IPS-18c (cell line): ENCODE results near the gene RNLS.
"Not testable (repeated sequence)": the region's sequence is repeated elsewhere in the genome, so short reads cannot be mapped to it uniquely, and the experiment has no call there.

Experiments used
- H3K4me3 ChIP-seq: 2 replicates; pipeline ENCODE4 v1.7.0; 2013; ENCODE audit warnings: low read depth, mild to moderate bottlenecking, low read length, moderate library complexity; ENCODE audit not compliant: insufficient read depth
- H3K9me3 ChIP-seq: one replicate; pipeline ENCODE4 v1.6.1; 2013; ENCODE audit warnings: mild to moderate bottlenecking, low read length, moderate library complexity; ENCODE audit not compliant: control insufficient read depth, insufficient read depth

The RNLS gene

DNA sequence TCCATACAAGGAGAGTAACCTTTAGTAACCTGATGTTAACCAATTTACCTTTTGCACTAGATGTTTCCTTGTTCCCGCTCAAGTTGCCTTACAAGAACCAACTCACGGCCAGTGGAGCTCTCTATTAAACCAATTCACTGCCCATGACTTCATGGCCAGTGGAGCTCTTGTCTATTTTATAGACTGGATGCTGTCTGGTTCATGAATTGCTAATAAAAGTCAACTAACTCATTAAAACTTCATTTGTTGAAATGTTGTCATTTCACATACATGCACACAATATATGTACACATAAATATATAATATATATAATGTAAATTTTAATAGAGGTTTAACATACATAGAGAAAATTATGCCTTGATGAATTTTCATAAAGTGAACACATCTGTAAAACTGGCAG, 216.3 kb downstream of the RNLS start:
- H3K4me3 ChIP-seq, result no peak overlapping the region
- no peaks in the 10 kb centered on the region for H3K9me3 ChIP-seq

DNA sequence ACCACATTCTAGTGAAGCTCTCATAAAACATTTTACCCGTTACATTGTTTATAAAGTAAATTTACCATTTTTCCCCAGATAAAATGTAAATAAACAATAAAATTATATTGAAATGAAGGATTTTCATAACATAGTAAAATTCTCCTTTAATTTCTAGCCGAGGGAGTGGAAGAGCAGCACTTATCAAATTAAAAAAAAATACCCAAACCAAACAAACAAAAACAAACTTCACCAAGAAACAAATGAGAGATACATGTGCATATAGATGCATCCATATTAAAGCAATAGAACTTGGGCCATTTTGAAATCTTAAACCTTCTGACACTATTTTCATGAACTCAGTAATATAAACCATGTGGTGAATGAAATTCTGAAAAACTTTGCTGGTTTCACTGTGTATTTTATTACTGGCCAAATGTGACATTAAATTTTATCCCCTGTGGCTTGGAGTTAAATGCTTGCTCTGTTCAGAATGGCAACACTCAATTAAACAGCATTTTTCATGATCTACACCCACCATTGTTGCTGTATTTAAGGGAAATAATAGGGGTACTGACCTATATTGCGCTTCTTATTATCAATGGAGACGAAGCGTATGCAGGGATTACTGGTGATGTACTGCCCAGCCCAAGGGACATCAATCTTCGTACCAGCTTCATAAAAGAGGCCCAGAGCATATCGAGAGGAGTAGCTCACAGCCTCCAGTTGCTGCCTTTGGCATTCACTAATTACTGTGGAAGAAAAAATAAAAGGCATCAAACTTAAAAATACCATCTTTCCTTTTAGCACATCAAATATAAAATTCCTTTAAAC, 220.9 kb downstream of the RNLS start:
- Histone ChIP-seq H3K9me3 (no peaks in the 10 kb centered on the region), H3K4me3 (no peak overlapping the region)

DNA sequence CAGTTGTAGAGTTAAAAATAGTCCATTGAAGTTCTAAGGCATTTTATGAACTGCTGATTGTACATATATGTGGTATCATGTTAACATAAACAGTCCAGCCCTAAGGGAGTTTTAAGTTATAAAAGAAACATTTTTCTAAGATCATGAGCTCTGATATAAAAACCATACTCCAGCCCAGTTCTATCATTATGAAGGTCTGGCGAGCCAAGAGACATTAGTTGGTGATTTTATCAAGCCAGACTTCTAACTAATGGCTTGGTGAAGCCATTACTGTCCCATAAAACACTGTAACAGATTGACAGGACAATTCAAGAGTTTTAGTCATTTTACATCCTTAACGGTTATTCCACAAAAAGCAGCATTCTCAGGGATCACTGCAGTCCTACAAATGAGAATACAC, 221.6 kb downstream of the RNLS start:
- Histone ChIP-seq H3K9me3 (no peaks in the 10 kb centered on the region), H3K4me3 (no peak overlapping the region)

DNA sequence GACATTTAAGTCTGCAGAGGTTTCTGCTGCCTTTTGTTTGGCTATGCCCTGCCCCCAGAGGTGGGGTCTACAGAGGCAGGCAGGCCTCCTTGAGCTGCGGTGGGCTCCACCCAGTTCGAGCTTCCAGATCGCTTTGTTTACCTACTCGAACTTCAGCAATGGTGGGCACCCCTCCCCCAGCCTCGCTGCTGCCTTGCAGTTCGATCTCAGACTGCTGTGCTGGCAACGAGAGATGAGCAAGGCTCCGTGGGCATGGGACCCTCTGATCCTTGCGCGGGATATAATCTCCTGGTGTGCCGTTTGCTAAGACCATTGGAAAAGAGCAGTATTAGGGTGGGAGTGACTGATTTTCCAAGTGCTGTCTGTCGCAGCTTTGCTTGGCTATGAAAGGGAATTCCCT, 227.4 kb downstream of the RNLS start:
- not testable (repeated sequence) for H3K9me3 ChIP-seq, H3K4me3 ChIP-seq

DNA sequence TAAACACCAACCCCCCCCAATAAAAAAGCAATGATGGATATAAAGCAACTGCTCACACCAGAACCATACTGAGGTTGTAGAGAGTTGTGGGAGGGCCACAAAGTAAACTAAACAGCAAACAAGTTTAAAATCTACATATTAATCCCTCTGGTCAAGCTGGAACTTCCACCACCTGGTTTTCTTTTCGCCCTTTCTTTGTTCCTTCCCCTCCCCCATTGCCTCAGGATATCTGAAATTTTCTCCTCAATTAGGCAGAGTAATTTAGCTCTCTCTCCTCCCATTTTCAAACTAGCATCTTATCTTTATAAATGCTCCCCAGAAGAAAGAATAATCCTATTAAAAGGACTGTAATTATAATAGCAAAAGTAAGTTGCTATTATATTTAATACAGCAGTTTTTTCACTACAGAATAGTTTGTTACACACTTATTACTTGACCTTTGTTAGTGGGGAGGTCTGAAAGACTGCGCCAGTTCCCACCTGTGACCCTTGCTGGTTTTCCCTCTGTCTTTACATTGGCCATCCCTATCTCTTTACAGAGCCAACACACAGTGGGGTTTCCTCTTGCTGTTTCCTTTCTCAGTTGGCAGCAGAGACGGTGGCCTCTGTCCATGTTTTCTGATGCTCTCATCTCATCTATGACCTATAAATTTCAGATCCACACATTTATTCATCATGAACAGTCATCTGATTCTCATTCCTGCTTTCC, 235.4 kb downstream of the RNLS start:
- H3K4me3 ChIP-seq, result no peak overlapping the region

DNA sequence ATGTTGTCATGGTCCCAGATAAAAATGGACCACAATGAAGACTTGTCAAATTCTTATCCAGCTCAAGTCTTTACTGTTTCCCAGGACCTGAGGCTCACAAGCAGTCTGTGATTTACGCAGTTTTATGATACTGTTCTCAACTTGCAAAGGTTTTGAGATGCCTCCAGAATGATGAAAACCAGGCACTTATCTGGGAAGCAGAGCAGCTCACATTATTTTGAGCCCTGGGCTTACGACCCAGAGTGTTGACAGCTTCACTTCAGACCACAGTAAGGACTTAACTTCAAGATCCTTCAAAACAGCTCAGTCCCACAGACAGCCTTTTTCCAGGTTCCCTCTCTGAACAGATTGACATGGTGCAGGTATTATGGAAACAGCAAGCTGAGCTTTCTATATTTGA, 236.1 kb downstream of the RNLS start:
- Histone ChIP-seq H3K4me3 (no peak overlapping the region), H3K9me3 (no peaks in the 10 kb centered on the region)

More for the DNA sequence above, 235.4 kb downstream of the RNLS start:
- no peaks in the 10 kb centered on the region for H3K9me3 ChIP-seq

DNA sequence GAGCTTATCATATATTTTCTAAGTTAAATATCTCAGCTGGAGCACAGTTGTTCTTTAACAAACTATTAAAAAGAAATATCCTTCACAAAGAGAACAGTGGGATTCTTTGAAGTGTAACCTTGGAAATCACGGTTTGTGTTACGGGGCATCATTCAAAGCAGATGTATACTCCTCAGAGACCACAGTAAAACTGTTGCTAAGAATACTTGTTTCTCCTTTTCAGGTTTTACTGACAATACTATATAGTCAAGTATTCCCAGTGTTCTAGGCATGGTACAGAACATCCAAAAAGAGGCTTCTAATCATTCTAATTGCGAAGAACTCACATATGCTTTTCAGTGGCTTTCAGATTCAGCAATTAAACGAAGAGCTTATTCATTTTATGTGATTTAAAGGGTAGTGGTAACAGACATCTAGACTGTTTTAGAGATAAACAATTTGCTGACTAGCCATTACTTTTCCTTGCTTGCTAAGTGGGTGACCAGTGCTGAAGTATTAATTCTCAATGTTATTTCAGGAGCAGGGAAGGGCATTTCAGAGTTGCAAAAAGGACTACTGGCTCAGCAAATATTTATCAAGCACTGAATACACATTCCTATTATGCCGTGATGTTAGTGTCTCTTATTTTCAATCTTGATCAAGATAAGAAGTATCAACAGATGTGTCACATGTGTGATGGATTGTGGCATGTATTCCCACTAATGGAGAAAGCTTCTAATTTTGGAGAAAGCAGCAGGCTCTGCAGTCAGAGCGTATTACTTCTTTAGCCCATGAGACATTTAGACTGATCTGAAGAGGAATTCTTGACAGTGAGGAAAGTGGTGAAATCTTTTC, 236.8 kb downstream of the RNLS start:
- Histone ChIP-seq H3K4me3 (no peak overlapping the region), H3K9me3 (no peaks in the 10 kb centered on the region)

DNA sequence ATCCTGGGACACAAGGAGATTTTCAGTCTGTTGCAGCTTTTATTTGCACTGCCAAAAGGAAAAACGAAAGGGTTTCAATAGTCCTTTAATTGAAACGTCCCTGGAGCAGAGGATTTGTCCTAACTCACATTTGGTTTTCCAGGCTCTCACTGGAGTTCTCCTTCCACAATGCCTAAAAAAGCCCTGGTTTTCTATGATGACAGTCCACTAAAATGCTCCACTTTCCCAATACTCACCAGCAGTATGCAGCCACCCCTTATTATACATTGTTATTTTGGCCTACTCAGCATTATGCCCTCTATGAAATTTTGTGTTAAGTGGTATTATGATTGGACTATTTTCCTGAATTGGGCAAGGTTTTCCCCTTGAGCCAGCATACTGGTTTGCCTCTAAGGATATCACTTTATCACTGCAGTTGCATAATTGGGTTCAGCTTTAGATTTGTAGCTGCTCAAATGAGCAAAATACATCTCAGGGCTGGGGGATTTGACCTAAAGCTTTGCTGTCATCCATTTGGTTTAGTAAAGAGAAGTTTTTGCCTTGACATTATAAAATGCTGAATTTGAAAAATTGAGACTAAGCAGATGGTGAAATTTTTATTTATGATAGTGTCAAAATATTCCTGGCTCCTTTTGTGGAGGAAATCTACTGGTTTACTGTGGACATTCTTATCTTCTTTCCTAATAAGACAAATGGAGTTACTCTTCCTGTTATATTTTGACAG, 239.2 kb downstream of the RNLS start:
- Histone ChIP-seq H3K4me3 (no peak overlapping the region), H3K9me3 (no peaks in the 10 kb centered on the region)

DNA sequence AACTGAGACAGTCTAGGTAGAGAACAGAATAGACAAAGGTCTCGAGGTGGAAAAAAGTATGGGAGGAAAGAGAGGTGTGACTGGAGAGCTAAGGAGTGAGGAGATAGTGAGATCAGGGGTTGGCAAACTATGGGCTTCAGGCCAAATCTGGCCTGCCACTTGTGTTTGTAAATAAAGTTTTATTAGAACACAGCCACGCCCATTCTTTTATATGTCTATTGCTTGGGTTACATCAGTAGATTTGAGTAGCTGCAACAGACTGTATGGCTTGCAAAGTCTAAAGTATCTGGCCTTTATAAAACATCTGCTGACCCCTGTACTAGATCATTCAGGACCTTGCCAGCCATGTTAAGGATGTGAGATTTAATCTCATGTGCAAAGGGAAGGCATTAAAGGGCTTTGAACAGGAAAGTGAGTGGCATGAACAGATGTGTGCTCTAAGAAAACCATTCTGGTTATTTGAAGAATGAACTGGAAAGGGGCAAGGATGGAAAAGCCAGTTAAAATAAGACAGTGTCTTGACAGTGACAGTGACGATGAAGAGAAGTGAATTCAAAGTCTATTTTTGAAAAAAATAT, 240.3 kb downstream of the RNLS start:
- no peak overlapping the region for H3K4me3 ChIP-seq
- H3K9me3 ChIP-seq, result no peaks in the 10 kb centered on the region

DNA sequence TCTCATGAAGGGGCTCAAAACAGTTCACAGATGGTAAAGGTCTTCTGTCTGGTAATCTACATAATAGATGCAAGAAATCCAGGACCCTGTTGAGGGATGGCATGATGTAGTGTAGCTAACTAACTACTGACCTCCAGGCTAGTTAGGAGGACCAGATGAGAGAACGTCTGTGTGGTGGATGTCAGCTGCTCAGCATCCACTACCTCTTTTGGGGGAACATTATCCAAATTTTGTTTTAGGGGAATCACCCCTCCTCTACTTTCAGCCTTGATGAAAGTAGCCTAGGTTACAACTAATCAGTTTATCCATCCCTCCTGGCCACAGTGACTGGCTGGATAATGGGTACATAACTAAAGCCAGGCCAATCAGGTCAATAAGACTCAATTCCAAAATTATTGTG, 246.0 kb downstream of the RNLS start:
- Histone ChIP-seq H3K9me3 (no peaks in the 10 kb centered on the region), H3K4me3 (no peak overlapping the region)

DNA sequence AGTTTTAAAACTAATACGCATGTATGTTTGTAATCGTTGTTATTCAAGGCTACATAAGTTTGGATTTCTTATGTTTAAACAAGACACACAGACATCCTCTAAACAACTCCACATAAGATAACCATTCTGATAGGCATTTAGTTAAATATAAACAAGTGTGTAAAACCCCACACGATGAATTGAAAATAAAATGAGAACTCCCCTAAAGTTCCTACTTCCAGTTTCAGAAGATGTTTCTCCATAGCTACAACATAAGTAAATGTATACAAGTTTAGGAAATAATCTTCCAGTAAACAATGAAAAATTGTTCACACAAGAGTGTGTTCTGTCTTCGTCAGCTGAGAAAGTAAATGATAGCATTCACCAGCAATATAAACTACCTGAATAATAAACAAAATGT, 246.8 kb downstream of the RNLS start:
- H3K4me3 ChIP-seq, result no peak overlapping the region
- no peaks in the 10 kb centered on the region for H3K9me3 ChIP-seq

DNA sequence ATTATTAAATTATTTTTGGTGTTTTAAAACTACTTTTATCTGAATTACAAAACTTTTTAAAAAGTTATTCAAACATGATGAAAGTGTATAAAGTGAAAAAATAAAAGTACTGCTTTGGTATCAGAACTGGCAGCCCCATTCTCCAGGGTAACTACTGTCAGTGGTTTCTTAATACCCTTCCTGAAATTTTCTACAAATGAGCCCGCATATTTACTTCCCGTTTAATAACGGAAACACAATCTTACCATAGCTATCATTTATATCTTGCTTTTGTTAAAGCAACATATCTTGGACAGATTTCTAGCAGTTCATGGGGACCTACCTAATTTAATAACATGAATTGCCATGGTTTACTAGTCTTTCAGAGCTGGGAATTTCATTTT, 249.9 kb downstream of the RNLS start:
- H3K9me3 ChIP-seq, result no peaks in the 10 kb centered on the region
- H3K4me3 ChIP-seq, result no peak overlapping the region

DNA sequence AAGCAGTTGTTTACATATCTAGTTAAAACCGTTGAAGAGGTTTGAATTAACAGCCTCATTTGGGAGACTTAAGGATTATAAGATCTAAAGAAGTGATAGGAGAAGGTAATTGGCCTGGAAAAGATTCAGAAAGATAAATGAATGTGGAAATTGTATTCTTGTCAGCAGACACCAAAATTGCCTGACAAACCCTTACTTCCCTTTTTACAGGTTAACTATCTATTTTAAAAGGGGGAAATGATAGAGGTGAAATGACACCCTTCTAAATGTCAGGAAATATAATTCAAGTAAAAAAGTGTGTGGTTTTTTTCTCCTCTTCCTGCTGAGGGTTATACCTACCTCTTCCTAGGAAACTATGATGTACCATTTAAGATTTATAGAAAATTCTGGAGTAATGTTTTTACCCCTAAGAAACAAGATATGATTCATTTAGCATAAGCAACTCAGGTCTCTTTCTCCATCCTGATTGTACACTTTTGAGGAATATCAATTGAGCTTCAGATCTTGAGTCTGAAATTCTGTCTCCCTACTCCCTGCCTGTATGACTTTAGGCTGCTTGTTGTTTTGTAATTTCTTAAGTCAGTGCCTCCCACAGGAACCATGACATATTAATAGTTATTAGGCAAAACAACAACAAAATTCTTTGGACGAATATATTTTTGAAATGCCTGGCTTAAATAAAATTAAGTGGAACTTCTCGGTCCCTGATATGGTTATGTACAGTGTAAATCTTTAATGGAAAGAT, 250.4 kb downstream of the RNLS start:
- no peaks in the 10 kb centered on the region for H3K9me3 ChIP-seq
- H3K4me3 ChIP-seq, result no peak overlapping the region

DNA sequence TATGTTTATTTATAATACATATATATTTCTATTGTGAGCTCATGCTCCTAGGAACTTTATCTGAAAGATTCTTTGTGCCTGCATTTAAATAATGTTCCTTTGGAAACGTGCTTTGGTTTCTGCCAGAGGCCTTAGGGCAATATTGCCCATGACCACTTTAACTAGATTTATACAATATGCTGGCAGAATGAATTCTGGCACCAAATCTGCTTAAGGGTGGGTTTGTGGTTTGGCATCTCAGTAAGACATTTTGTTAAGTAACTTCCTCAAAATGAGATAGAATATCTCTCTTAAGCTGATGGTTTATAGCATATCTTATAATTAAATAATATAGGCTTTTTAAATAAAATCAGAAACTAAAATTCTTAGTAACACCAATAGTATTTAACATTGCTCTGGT, 252.9 kb downstream of the RNLS start:
- Histone ChIP-seq H3K4me3 (no peak overlapping the region), H3K9me3 (no peaks in the 10 kb centered on the region)

DNA sequence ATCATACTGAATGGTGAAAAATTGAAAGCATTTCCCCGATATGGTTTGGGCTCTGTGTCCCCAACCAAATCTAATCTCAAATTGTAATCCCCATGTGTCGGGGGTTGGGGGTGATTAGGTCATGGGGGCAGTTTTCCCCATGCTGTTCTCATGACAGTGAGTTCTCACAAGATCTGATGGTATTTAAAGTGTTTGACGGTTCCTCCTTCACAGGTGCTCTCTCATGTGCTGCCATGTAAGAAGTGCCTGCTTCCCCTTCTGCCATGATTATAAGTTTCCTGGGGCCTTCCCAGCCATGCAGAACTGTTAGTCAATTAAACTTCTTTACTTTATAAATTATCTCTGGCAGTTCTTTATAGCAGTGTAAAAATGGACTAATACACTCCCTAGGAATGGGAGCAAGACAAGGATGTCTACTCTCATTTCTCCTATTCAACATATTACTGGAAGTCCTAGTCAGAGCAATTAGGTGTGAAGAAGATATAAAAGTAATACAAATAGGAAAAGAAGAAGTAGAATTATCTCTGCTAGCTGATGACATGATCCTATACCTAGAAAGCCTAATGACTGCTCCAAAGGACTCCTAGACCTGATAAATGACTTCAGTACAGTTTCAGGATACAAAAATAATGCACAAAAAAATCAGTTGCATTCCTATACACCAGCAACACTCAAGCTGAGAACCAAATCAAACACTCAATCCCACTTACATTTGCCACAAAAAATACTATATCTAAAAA, 260.6 kb downstream of the RNLS start:
- Histone ChIP-seq H3K9me3 (no peaks in the 10 kb centered on the region), H3K4me3 (no peak overlapping the region)

DNA sequence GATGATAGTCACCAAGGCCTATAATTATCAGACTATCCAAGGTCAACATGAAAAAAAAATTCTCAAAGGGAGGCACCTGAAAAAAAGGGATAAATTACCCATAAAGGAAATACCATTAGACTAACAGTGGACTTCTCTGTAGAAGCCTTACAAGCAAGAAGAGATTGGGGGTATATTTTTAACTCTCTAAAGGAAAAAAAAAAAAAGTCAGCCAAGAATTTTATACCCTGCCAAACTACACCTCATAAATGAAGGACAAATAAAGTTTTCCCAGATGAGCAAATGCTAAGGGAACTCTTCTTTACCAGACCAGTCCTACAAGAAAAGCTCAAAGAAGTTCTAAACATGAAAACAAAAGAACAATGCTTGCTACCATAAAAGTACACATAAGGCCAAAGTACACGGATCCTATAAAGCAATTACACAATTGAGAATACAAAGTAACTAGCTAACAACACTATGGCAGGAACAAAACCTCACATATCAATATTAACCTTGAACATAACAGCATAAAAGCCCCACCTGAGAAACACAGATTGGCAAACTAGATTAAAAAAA, 263.1 kb downstream of the RNLS start:
- Histone ChIP-seq H3K9me3 (no peaks in the 10 kb centered on the region), H3K4me3 (no peak overlapping the region)
